HepG2 (cell line): Measurements from ENCODE around the gene STX5. TPM values are rescaled to one million over a fixed set of nuclear protein-coding genes. Genes with fewer than 3 reads are reported as not detected.

Source experiments
- ARID2 ChIP-seq: sonication (generic); formaldehyde crosslinking; IDR thresholded peaks from 2 replicates; pipeline ENCODE4 v1.8.1; 2022; ENCODE audit warnings: mild to moderate bottlenecking, missing genetic modification reagents, borderline replicate concordance
- BRD4 ChIP-seq: sonication (generic); formaldehyde crosslinking; IDR thresholded peaks from 2 replicates; pipeline ENCODE4 v1.4.0; 2020; ENCODE audit warnings: missing genetic modification reagents
- DMTF1 ChIP-seq: sonication (generic); formaldehyde crosslinking; IDR thresholded peaks from 2 replicates; pipeline ENCODE4 v1.4.0; 2020; ENCODE audit warnings: mild to moderate bottlenecking, missing genetic modification reagents
- GPN1 ChIP-seq: sonication (generic); formaldehyde crosslinking; IDR thresholded peaks from 2 replicates; pipeline ENCODE4 v1.5.1; 2020; ENCODE audit warnings: missing genetic modification reagents, borderline replicate concordance
- HNRNPH1 ChIP-seq: fragments of 200-400 bp; formaldehyde crosslinking; optimal IDR thresholded peaks from 2 replicates; pipeline ENCODE3; 2017; ENCODE audit warnings: mild to moderate bottlenecking, low read depth, low read length
- MTF2 ChIP-seq: sonication (generic); formaldehyde crosslinking; IDR thresholded peaks from 2 replicates; pipeline ENCODE4 v1.5.0; 2020; ENCODE audit warnings: missing genetic modification reagents, borderline replicate concordance
- NFIC ChIP-seq: IDR thresholded peaks from 2 replicates; pipeline ENCODE4 v1.6.1; 2012; ENCODE audit warnings: mild to moderate bottlenecking, low read length, inconsistent platforms
- NFYB ChIP-seq: sonication (generic); formaldehyde crosslinking; IDR thresholded peaks from 2 replicates; pipeline ENCODE4 v1.4.0; 2020; ENCODE audit warnings: missing genetic modification reagents
- POLR2G ChIP-seq: fragments of 200-400 bp; formaldehyde crosslinking; IDR thresholded peaks from 2 replicates; pipeline ENCODE4 v1.6.1; 2018; ENCODE audit warnings: mild to moderate bottlenecking, low read depth, low read length, moderate library complexity
- RAD51 ChIP-seq: fragments of 450-650 bp; IDR thresholded peaks from 2 replicates; pipeline ENCODE4 v1.6.1; 2016; ENCODE audit warnings: borderline replicate concordance
- RARG ChIP-seq: sonication (generic); formaldehyde crosslinking; IDR thresholded peaks from 2 replicates; pipeline ENCODE4 v1.4.0; 2020; ENCODE audit warnings: low read depth, mild to moderate bottlenecking, missing genetic modification reagents
- RBM22 ChIP-seq: fragments of 200-400 bp; formaldehyde crosslinking; optimal IDR thresholded peaks from 2 replicates; pipeline ENCODE3; 2017; ENCODE audit warnings: mild to moderate bottlenecking, low read length, moderate library complexity
- RBM39 ChIP-seq: fragments of 200-400 bp; formaldehyde crosslinking; IDR thresholded peaks from one replicate; pipeline ENCODE4 v1.6.1; 2018; ENCODE audit warnings: antibody characterized with exemption, mild to moderate bottlenecking, low read depth, low read length; ENCODE audit not compliant: poor library complexity, severe bottlenecking
- RFXAP ChIP-seq: sonication (generic); formaldehyde crosslinking; IDR thresholded peaks from 2 replicates; pipeline ENCODE4 v1.4.0; 2020; ENCODE audit warnings: missing genetic modification reagents, borderline replicate concordance
- SATB2 ChIP-seq: sonication (generic); formaldehyde crosslinking; IDR thresholded peaks from 2 replicates; pipeline ENCODE4 v1.5.0; 2020; ENCODE audit warnings: missing genetic modification reagents
- STAT5B ChIP-seq: sonication (generic); formaldehyde crosslinking; IDR thresholded peaks from 2 replicates; pipeline ENCODE4 v1.4.0; 2020; ENCODE audit warnings: missing genetic modification reagents
- ZBTB25 ChIP-seq: IDR thresholded peaks from 2 replicates; pipeline ENCODE4 v1.6.1; 2018; ENCODE audit warnings: missing genetic modification reagents
- ZFP62 ChIP-seq: sonication (generic); formaldehyde crosslinking; IDR thresholded peaks from 2 replicates; pipeline ENCODE4 v1.4.0; 2020; ENCODE audit warnings: missing genetic modification reagents
- ZKSCAN1 ChIP-seq: fragments of 150-350 bp; IDR thresholded peaks from 2 replicates; pipeline ENCODE4 v1.6.1; 2014; ENCODE audit warnings: low read length
- ZNF138 ChIP-seq: sonication (generic); formaldehyde crosslinking; IDR thresholded peaks from 2 replicates; pipeline ENCODE4 v1.5.0; 2020; ENCODE audit warnings: mild to moderate bottlenecking, low read depth, missing genetic modification reagents
- ZNF232 ChIP-seq: sonication (generic); formaldehyde crosslinking; IDR thresholded peaks from 2 replicates; pipeline ENCODE4 v1.4.0; 2020; ENCODE audit warnings: missing genetic modification reagents, borderline replicate concordance
- ZNF746 ChIP-seq: sonication (generic); formaldehyde crosslinking; IDR thresholded peaks from 2 replicates; pipeline ENCODE4 v1.8.0; 2022; ENCODE audit warnings: mild to moderate bottlenecking, missing genetic modification reagents
- ZSCAN20 ChIP-seq: sonication (generic); formaldehyde crosslinking; IDR thresholded peaks from 2 replicates; pipeline ENCODE4 v1.4.0; 2020; ENCODE audit warnings: missing genetic modification reagents, mild to moderate bottlenecking, borderline replicate concordance
- polyA plus RNA-seq, 8 experiments: library from polyadenylated mRNA; depleted of rRNA in 3 of 8; stranded (reverse) in 7 of 8; unstranded in 1 of 8; fragments of >200 nt; fragmentation: Illumina TruSeq in 4 of 8; extraction: Trizol in 4 of 8; gene quantifications; 2 replicates each; pipeline versions ENCODE4 v1.2.1 to v1.2.3, GENCODE V29; 2011 to 2016; ENCODE audit warnings: low read depth in 4 of 8, missing spikeins in 1 of 8, mixed read lengths in 1 of 8; ENCODE audit not compliant: insufficient read depth in 1 of 8
- total RNA-seq, 5 experiments: library from RNA; depleted of rRNA; stranded (reverse); fragments of >200 nt; fragmentation: Illumina TruSeq; extraction: Trizol; gene quantifications; 2 replicates each; pipeline ENCODE4 v1.2.3, GENCODE V29; 2016; ENCODE audit warnings: low read depth in 1 of 5

The STX5 gene
- total and polyA plus RNA-seq, 2 of the 13 experiments (the other 11 are each of a cell fraction or from before 2014, with no cell fraction given), result 26.9 to 30.0 TPM

- TF ChIP-seq ZKSCAN1 (no peak), POLR2G (peak; percentile 67), RBM39 (peak; percentile 94), SATB2 (no peak), HNRNPH1 (no peak), DMTF1 (CRISPR knock-in tag) (0 out of 2 replicates have a peak, but pooled peaks have one; percentile 50), ZNF746 (CRISPR knock-in tag) (no peak; the same call in 1 of the 2 replicates), NFIC (no peak), RARG (CRISPR knock-in tag) (0 out of 2 replicates have a peak, but pooled peaks have one; percentile 75), MTF2 (CRISPR knock-in tag) (no peak), ZFP62 (CRISPR knock-in tag) (no peak), STAT5B (CRISPR knock-in tag) (no peak), RFXAP (CRISPR knock-in tag) (no peak), NFYB (CRISPR knock-in tag) (peak; percentile 87), ARID2 (CRISPR knock-in tag) (no peak), RAD51 (no peak), GPN1 (no peak), RBM22 (no peak), ZNF232 (CRISPR knock-in tag) (no peak), BRD4 (CRISPR knock-in tag) (no peak), ZBTB25 (CRISPR knock-in tag) (0 out of 2 replicates have a peak, but pooled peaks have one; percentile 50), ZSCAN20 (CRISPR knock-in tag) (no peak; the same call in 1 of the 2 replicates), ZNF138 (CRISPR knock-in tag) (no peak; the same call in 1 of the 2 replicates)
These were observed at the start of gene STX5 (continued) for GRCh38 chr11:62831520-62832335.
